ENCODE data around the gene LIMS1.
A peak's percentile ranks its signal among the peaks of the same experiment; 100 is the strongest.
"Not testable (repeated sequence)": the region's sequence is repeated elsewhere in the genome, so short reads cannot be mapped to it uniquely, and the experiment has no call there.

LIMS1 gene

GRCh38 chr2:108677239-108677744 is 143.0 kb downstream of the LIMS1 start:
- not testable (repeated sequence) for DNase-seq (ENCODE audit: low read depth, low spot score); H3K4me3 ChIP-seq (ENCODE audit: low read length)

DNA sequence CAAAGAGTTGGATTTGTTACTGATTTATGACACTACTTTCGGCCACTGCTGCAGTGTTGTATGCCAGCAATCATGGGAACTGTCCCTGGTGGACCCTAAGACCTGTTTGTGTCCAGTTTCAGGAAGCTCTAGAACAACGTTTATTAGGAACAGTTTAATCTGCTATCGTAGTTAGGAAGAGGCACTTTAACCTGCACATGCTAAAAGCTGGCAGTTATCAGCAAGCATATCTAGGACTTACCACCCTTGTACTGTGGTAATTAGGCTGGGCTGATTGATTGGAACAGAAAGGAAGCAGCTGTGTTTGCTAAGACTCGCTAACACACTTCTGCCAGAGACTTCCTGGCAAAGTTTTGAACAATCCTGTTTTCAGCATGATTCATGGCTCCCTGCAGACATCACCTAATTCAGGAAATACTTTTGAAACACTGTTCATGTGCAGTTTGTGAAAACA is 144.0 kb downstream of the LIMS1 start:
- not testable (repeated sequence) for H3K4me3 ChIP-seq (ENCODE audit: low read length)
- DNase-seq (ENCODE audit: low read depth, low spot score), result peak; percentile 41

GRCh38 chr2:108680805-108681204 is 146.5 kb downstream of the LIMS1 start:
- not testable (repeated sequence) for DNase-seq (ENCODE audit: low read depth, low spot score); H3K4me3 ChIP-seq (ENCODE audit: low read length)

- not testable (repeated sequence) for DNase-seq (ENCODE audit: low read depth, low spot score); H3K4me3 ChIP-seq (ENCODE audit: low read length)
Observed at GRCh38 chr2:108688818-108689756, 154.8 kb downstream of the LIMS1 start.

DNA sequence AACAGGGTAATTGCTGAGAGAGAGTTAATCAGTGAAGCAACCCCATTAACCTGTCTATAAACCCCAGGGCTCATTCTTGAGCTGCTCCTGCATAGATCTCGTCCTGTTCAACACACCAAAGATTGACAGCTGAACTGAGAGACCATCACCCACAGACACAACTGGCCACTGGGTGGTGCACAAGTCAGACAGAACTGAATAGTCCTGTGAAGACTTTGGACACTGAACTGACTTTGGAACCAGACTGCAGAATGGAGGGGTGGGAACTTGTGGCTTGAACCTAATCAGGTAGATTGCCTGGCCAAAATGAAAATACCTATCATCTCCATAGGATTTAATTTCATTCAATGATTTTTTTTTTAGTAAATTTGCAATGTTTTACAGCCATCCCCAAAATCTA is 155.7 kb downstream of the LIMS1 start:
- H3K4me3 ChIP-seq (ENCODE audit: low read length); DNase-seq (ENCODE audit: low read depth, low spot score): not testable (repeated sequence)

DNA sequence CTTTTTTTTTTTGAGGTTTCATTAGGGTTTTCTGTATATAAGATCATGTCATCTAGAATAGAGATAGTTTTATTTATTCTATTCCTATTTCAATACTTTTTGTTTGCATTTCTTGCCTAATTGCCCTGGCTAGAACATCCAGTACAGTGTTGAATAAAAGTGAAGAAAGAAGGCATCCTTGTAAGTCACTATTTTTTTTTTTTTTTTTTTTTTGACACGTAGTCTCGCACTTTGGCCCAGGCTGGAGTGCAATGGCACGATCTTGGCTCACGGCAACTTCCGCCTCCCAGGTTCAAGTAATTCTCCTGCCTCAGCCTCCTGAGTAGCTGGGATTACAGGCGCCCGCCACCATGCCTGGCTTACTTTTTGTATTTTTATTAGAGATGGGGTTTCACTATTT is 157.2 kb downstream of the LIMS1 start:
- H3K4me3 ChIP-seq (ENCODE audit: low read length), result no peak overlapping the region
- DNase-seq (ENCODE audit: low read depth, low spot score), result no peak

- no peak overlapping the region for H3K4me3 ChIP-seq (ENCODE audit: low read length)
- DNase-seq (ENCODE audit: low read depth, low spot score), result no peak
Observed at GRCh38 chr2:108701208-108701607, 166.9 kb downstream of the LIMS1 start.

- DNase-seq (ENCODE audit: low read depth, low spot score), result no peak
Observed at GRCh38 chr2:108701806-108702205, 167.5 kb downstream of the LIMS1 start.

DNA sequence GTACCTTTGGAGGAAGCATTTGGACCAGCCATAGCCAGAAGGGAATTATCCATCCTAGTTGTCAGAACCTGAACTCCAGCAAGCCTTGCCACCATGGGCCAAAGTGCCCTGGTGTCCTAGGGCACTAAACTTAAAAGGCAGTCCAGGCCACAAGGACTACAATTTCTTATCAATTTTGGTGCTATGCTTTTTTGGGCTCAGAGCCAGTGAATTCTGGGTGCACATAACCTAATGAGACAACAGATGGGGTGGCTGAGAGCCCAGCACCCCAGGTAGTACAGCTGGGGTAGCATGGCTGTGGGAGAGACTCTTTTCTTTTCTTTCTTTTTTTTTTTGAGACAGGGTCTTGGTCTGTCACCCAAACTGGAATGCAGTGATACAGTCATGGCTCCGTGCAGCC is 170.6 kb downstream of the LIMS1 start:
- no peak for DNase-seq (ENCODE audit: low read depth, low spot score)
- no peak overlapping the region for H3K4me3 ChIP-seq (ENCODE audit: low read length)

More at GRCh38 chr2:108701806-108702205, 167.5 kb downstream of the LIMS1 start:
- no peak overlapping the region for H3K4me3 ChIP-seq (ENCODE audit: low read length)

DNA sequence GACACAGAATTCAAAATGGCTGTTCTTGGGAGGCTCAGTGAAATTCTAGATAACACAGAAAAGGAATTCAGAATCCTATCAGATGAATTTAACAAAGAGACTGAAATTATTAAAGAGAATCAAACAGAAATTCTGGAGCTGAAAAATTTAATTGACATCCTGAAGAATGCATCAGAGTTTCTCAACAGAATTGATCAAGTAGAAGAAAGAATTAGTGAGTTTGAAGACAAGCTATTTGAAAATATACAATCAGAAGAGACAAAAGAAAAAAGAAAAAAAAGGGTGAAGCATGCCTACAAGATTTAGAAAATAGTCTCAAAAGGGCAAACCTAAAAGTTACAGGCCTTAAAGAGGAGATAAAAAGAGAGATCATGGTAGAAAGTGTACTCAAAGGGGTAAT is 173.0 kb downstream of the LIMS1 start:
- H3K4me3 ChIP-seq (ENCODE audit: low read length), result no peak overlapping the region
- no peak for DNase-seq (ENCODE audit: low read depth, low spot score)

DNA sequence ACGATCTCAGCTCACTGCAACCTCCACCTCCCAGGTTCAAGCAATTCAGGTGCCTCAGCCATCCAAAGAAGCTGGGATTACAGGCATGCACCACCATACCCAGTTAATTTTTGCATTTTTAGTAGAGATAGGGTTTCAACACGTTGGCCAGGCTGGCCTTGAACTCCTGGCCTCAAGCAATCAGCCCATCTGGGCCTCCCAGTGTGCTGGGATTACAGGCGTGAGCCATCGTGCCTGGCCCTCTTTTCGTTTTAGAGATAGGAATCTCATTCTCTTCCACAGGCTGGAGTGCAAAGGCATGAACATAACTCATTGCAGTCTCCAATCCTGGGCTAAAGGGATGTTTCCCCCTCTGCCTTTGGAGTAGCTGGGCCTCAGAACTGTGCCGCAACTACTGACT is 182.7 kb downstream of the LIMS1 start:
- not testable (repeated sequence) for DNase-seq (ENCODE audit: low read depth, low spot score); H3K4me3 ChIP-seq (ENCODE audit: low read length)

- DNase-seq (ENCODE audit: low read depth, low spot score), result peak; percentile 97
- H3K4me3 ChIP-seq (ENCODE audit: low read length), result peak within 1 kb of the TSS; percentile 83
Observed at GRCh38 chr2:108719149-108720044, 185.1 kb downstream of the LIMS1 start, which contains the start of gene RANBP2. TSS of gene RANBP2 (plus strand) at chr2:108719482. CDS start at chr2:108719607, 125 bp downstream.

GRCh38 chr2:108726048-108726447 is 191.8 kb downstream of the LIMS1 start:
- DNase-seq (ENCODE audit: low read depth, low spot score); H3K4me3 ChIP-seq (ENCODE audit: low read length): not testable (repeated sequence)

- not testable (repeated sequence) for DNase-seq (ENCODE audit: low read depth, low spot score); H3K4me3 ChIP-seq (ENCODE audit: low read length)
Observed at GRCh38 chr2:108734656-108735055, 200.4 kb downstream of the LIMS1 start.
